Skin epidermis (tissue), 12 donors: Measurements from ENCODE around the gene UPF1.

Experiments
- H3K27ac ChIP-seq, 21 experiments: fragments of 200-600 bp; sonication (generic) in 11 of 21; one replicate each; pipeline ENCODE4 v1.5.0; 2020; ENCODE audit warnings: mild to moderate bottlenecking in 3 of 21, inconsistent platforms in 2 of 21, moderate library complexity in 2 of 21
- H3K4me3 ChIP-seq, 7 experiments: fragments of 200-600 bp; sonication (generic) in 2 of 7; one replicate each; pipeline ENCODE4 v1.5.0; 2020; ENCODE audit warnings: inconsistent platforms in 2 of 7, mild to moderate bottlenecking in 2 of 7, moderate library complexity in 1 of 7

UPF1 gene

DNA sequence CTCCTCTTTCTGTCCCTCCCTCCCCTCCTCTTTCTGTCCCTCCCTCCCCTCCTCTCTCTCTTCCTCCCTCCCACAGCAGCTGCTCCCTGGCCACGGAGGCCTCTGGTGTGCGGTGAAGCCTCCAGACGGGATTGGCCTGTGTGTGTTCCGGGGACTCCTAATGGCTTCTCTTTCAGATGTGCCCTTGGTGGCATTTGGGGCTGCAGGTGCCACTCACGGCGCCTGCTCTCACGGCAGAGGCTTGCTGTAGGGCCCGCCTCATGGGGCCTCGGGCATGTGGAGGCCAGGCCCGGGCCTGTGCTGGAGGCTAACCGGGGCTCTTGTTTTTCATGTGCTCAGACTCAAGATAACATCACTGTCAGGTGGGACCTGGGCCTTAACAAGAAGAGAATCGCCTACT, 20.9 kb downstream of the UPF1 start:
- Histone ChIP-seq H3K27ac (no peak overlapping the region), H3K4me3 (no peak overlapping the region)

- Histone ChIP-seq H3K4me3 (no peak overlapping the region), H3K27ac (no peak overlapping the region)
Observed at GRCh38 chr19:18853755-18854427, 22.1 kb downstream of the UPF1 start.

GRCh38 chr19:18854982-18855381, 23.2 kb downstream of the UPF1 start:
- Histone ChIP-seq H3K4me3 (no peak overlapping the region), H3K27ac (no peak overlapping the region)

DNA sequence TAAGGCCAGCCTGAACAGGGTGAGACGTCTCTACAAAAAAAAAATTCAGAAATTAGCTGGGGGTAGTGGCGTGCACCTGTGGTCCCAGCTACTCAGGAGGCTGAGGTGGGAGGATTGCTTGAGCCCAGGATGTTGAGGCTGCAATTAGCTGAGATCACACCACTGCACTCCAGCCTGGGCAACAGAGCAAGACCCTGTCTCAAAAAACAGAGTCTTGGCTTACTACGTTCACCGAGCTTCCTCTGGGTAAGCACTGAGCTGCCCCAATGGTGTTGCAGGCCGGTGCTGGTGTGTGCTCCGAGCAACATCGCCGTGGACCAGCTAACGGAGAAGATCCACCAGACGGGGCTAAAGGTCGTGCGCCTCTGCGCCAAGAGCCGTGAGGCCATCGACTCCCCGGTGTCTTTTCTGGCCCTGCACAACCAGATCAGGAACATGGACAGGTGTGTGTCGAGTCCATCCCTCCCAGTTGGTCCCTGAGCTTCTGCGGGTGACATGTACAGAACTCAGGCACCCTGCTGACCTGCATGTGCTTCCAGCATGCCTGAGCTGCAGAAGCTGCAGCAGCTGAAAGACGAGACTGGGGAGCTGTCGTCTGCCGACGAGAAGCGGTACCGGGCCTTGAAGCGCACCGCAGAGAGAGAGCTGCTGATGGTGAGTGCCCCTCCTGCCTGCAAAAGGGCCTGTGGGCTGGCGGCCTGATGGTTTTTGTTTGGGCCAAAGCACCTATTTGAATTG, 24.1 kb downstream of the UPF1 start:
- Histone ChIP-seq H3K27ac (no peak overlapping the region), H3K4me3 (no peak overlapping the region)

GRCh38 chr19:18856385-18857126, 24.8 kb downstream of the UPF1 start:
- H3K27ac ChIP-seq: no peak overlapping the region
- no peak overlapping the region for H3K4me3 ChIP-seq

DNA sequence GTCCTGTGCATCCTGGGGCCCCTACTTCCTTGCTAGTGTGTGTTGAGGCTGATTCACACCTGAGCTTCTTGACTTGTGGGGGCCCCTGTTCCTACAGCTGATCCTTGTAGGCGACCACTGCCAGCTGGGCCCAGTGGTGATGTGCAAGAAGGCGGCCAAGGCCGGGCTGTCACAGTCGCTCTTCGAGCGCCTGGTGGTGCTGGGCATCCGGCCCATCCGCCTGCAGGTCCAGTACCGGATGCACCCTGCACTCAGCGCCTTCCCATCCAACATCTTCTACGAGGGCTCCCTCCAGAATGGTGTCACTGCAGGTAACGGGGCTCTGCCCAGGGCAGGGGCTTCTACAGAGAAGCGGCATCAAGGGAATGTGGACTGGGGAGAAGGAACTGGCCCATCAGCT, 25.5 kb downstream of the UPF1 start:
- Histone ChIP-seq H3K27ac (no peak overlapping the region), H3K4me3 (no peak overlapping the region)

DNA sequence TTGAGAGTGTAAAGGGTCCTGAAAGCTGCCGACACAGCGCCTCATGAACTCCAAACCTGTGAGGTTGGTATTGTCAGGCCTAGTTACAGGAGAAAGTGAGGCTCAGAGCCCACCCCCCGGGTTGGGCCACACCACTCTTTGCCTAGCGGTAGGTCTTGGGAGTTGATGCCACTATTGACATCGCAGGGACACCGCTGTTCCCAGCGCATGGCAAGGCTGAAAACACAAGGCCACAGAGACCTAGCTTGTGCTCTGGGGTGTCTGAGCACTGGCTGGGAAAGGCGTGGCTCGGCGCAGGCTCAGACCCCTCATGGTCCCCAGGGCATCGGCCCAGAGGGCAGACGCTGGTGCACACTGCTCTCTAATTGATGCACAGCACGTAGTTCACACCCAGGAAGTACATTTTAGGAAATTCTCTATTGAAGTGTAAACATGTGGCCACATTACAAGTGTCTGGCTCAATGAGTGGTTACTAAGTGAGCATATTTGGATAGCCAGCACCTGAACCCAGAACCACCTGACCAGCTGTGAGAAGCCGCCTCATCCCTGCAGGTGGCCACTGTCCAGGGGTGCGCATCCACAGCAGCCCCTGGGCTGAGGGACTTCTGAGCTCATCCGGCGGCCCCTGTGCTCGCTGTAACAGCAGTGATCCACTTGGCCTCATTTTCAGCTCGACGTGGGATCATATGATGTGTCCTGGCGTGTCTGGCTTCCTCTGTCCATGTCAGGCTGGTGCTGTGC, 27.3 kb downstream of the UPF1 start:
- Histone ChIP-seq H3K4me3 (no peak overlapping the region), H3K27ac (no peak overlapping the region)

GRCh38 chr19:18859676-18860301, 28.0 kb downstream of the UPF1 start:
- no peak overlapping the region for H3K27ac ChIP-seq

GRCh38 chr19:18860302-18860700, 28.5 kb downstream of the UPF1 start:
- Histone ChIP-seq H3K4me3 (no peak overlapping the region), H3K27ac (no peak overlapping the region)

More at GRCh38 chr19:18859676-18860301, 28.0 kb downstream of the UPF1 start:
- H3K4me3 ChIP-seq: no peak overlapping the region

DNA sequence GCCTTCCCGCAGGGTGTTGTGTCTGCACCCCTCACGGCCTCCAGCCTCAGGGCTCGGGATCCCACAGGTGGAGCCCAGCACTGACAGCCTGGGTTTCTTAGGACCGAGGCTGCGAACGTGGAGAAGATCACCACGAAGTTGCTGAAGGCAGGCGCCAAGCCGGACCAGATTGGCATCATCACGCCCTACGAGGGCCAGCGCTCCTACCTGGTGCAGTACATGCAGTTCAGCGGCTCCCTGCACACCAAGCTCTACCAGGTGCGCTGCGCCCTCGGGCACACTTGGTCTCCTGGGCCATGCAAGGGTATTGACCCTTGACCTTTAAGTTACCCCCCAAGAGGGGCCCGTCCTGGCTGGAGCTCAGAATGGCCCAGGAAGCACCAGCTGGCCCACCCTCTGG, 29.0 kb downstream of the UPF1 start:
- Histone ChIP-seq H3K4me3 (no peak overlapping the region), H3K27ac (no peak overlapping the region)

DNA sequence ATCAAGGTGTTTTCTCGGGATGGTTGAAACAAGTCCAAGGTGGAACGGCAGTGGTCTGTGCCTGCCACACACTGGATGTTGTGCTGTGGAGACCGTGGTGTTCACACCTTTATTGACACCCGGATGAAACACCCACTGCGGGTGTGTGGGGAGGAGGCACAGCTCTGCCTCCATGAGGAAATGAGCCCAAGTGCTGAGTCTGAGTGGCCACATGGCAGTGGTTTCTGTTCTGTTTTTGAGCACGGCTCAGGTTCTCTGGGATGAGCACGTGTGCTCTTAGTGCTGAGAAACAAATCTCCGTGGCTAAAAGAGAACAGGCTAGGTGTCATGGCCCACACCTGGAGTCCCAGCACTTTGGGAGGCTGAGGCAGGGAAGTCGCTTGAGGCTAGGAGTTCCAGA, 29.5 kb downstream of the UPF1 start:
- Histone ChIP-seq H3K27ac (no peak overlapping the region), H3K4me3 (no peak overlapping the region)

DNA sequence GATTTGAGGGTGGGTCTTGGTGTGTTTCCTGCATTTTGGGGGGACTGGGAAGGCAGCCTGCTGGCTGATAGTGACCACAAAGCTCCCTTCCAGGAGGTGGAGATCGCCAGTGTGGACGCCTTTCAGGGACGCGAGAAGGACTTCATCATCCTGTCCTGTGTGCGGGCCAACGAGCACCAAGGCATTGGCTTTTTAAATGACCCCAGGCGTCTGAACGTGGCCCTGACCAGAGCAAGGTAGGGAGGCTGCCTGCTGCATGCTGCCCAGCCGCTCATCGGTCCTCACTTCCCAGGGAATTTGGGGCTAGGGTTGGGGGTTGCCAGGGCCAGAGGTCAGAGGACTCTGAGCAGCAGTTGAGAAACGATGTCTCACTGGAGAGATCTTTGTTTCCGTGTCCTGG, 30.2 kb downstream of the UPF1 start:
- Histone ChIP-seq H3K4me3 (no peak overlapping the region), H3K27ac (no peak overlapping the region)

- Histone ChIP-seq H3K27ac (no peak overlapping the region), H3K4me3 (no peak overlapping the region)
Observed at GRCh38 chr19:18862976-18863842, 31.4 kb downstream of the UPF1 start.

- Histone ChIP-seq H3K27ac (no peak overlapping the region), H3K4me3 (no peak overlapping the region)
Observed at GRCh38 chr19:18863843-18864362, 32.1 kb downstream of the UPF1 start.

GRCh38 chr19:18865106-18865972, 33.6 kb downstream of the UPF1 start:
- no peak overlapping the region for H3K27ac ChIP-seq

DNA sequence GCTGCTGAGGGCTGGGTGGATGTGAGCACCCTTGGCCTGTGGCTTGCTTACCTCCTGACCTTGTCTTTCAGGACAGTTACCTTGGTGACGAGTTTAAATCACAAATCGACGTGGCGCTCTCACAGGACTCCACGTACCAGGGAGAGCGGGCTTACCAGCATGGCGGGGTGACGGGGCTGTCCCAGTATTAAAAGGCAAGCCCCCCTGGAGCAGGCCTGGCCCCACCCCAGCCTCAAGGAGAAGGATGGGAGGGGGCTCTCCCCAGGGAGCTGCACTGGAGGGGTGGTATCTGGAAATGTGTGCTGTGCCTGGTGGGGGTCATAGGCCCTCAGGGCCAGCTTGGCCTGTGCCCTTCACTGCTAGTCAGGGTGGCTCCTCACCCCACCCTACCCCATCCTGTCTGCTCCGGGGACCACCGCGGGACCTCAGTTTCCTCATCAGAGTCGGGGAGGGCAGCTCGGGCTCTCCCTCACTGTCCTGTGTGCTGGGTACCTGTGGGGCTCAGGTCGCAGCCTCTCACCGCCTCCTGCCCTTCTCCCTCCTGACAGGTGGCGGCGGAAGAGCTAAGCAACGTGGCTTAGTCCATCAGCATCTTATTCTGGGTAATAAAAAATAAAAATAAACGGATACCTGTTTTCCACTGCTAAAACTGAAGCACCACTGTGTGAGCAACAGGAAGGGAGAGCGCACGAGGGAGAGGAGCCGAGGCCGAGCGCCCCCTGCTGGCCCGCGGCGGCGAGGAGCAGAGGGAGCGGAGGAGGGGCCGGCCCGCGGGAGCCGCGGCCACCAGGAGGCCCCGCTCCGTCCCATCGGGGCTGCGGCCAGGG, 34.4 kb downstream of the UPF1 start:
- H3K4me3 ChIP-seq: no peak overlapping the region
- H3K27ac ChIP-seq: no peak overlapping the region

More at GRCh38 chr19:18865106-18865972, 33.6 kb downstream of the UPF1 start:
- no peak overlapping the region for H3K4me3 ChIP-seq

- Histone ChIP-seq H3K4me3 (no peak overlapping the region), H3K27ac (no peak overlapping the region)
Observed at GRCh38 chr19:18866800-18867123, 35.0 kb downstream of the UPF1 start.
